Trophoblast cell (in vitro differentiated cells and primary cell): ENCODE results near the gene EDIL3.

Experiments used
- DNase-seq, 2 donors: peaks; one replicate each; pipeline ENCODE4 v3.0.0-alpha.2; 2016
- H2AFZ ChIP-seq: 2 replicates; pipeline ENCODE4 v1.6.1; 2013; ENCODE audit warnings: low read length, moderate library complexity, mild to moderate bottlenecking; ENCODE audit not compliant: insufficient read depth, poor library complexity
- H2AK5ac ChIP-seq: 2 replicates; pipeline ENCODE4 v1.6.1; 2013; ENCODE audit warnings: mild to moderate bottlenecking, low read length
- H2BK120ac ChIP-seq: 2 replicates; pipeline ENCODE4 v1.6.1; 2013; ENCODE audit warnings: low read length, mild to moderate bottlenecking, moderate library complexity; ENCODE audit not compliant: insufficient read depth, poor library complexity
- H2BK12ac ChIP-seq: 2 replicates; pipeline ENCODE4 v1.6.1; 2013; ENCODE audit warnings: mild to moderate bottlenecking, low read length, moderate library complexity
- H2BK5ac ChIP-seq: 2 replicates; pipeline ENCODE4 v1.6.1; 2013; ENCODE audit warnings: low read length, low read depth, moderate library complexity, mild to moderate bottlenecking; ENCODE audit not compliant: poor library complexity
- H3K14ac ChIP-seq: 2 replicates; pipeline ENCODE4 v1.6.1; 2013; ENCODE audit warnings: mild to moderate bottlenecking, low read length
- H3K18ac ChIP-seq: 2 replicates; pipeline ENCODE4 v1.6.1; 2013; ENCODE audit warnings: mild to moderate bottlenecking, low read length
- H3K23ac ChIP-seq: 2 replicates; pipeline ENCODE4 v1.6.1; 2013; ENCODE audit warnings: low read length
- H3K27ac ChIP-seq: 2 replicates; pipeline ENCODE4 v1.5.1; 2013; ENCODE audit warnings: low read depth, mild to moderate bottlenecking, inconsistent platforms, low read length, moderate library complexity
- H3K27me3 ChIP-seq: 2 replicates; pipeline ENCODE4 v1.6.1; 2013; ENCODE audit warnings: inconsistent platforms, mild to moderate bottlenecking, low read length, moderate library complexity; ENCODE audit not compliant: insufficient read depth
- H3K36me3 ChIP-seq, 2 experiments: 1 replicate in 1 of 2; 2 replicates in 1 of 2; pipeline ENCODE4 v1.6.1; 2013; ENCODE audit warnings: low read length in 2 of 2, mild to moderate bottlenecking in 2 of 2, moderate library complexity in 1 of 2; ENCODE audit not compliant: insufficient read depth in 2 of 2, control insufficient read depth in 1 of 2
- H3K4ac ChIP-seq: 2 replicates; pipeline ENCODE4 v1.6.1; 2013; ENCODE audit warnings: low read depth, mild to moderate bottlenecking, low read length, moderate library complexity
- H3K4me1 ChIP-seq, 2 experiments: 1 replicate in 1 of 2; 2 replicates in 1 of 2; pipeline ENCODE4 v1.6.1; 2013; ENCODE audit warnings: low read length in 2 of 2, mild to moderate bottlenecking in 2 of 2, moderate library complexity in 1 of 2; ENCODE audit not compliant: insufficient read depth in 2 of 2, control insufficient read depth in 1 of 2
- H3K4me2 ChIP-seq: 2 replicates; pipeline ENCODE4 v1.6.1; 2013; ENCODE audit warnings: inconsistent platforms, mild to moderate bottlenecking, low read length, moderate library complexity
- H3K4me3 ChIP-seq: 2 replicates; pipeline ENCODE4 v1.5.1; 2013; ENCODE audit warnings: mild to moderate bottlenecking, low read depth, low read length, inconsistent platforms
- H3K79me1 ChIP-seq: one replicate; pipeline ENCODE4 v1.6.1; 2013; ENCODE audit warnings: low read length
- H3K79me2 ChIP-seq: 2 replicates; pipeline ENCODE4 v1.6.1; 2013; ENCODE audit warnings: low read length, mild to moderate bottlenecking; ENCODE audit not compliant: control insufficient read depth, insufficient read depth, poor library complexity
- H3K9ac ChIP-seq: 2 replicates; pipeline ENCODE4 v1.6.1; 2013; ENCODE audit warnings: mild to moderate bottlenecking, low read length
- H3K9me3 ChIP-seq: 2 replicates; pipeline ENCODE4 v1.6.1; 2013; ENCODE audit warnings: low read depth, mild to moderate bottlenecking, control low read depth, inconsistent platforms, low read length; ENCODE audit not compliant: insufficient read depth
- H4K12ac ChIP-seq: 2 replicates; pipeline ENCODE4 v1.6.1; 2013; ENCODE audit warnings: low read depth, mild to moderate bottlenecking, low read length, moderate library complexity
- H4K8ac ChIP-seq: 2 replicates; pipeline ENCODE4 v1.6.1; 2013; ENCODE audit warnings: low read depth, mild to moderate bottlenecking, low read length, moderate library complexity
- H4K91ac ChIP-seq: one replicate; pipeline ENCODE4 v1.6.1; 2013; ENCODE audit warnings: low read depth, mild to moderate bottlenecking, low read length, moderate library complexity
- WGBS: extraction: QIAGEN DNeasy Blood & Tissue Kit; methylation state at CpG from one replicate; pipeline ENCODE4 v1.1.7; 2013; ENCODE audit warnings: missing lambda C conversion rate; ENCODE audit not compliant: insufficient read length, insufficient coverage; ENCODE audit errors: extremely low coverage; 5-methylcytosine and 5-hydroxymethylcytosine counted together

EDIL3 gene

GRCh38 chr5:84403773-84404172 is 19.1 kb upstream of the EDIL3 start:
- Histone ChIP-seq H3K4me3 (no peak overlapping the region), H3K79me2 (no peaks in the 10 kb centered on the region)

GRCh38 chr5:84397385-84397784 is 12.7 kb upstream of the EDIL3 start:
- no peak overlapping the region for H2BK120ac ChIP-seq
- no peak overlapping the region for H3K14ac ChIP-seq
- no peak overlapping the region for H3K18ac ChIP-seq
- no peak for DNase-seq
- no peaks in the 10 kb centered on the region for H3K36me3 ChIP-seq
- H4K8ac ChIP-seq, result no peak overlapping the region
- H2BK5ac ChIP-seq, result no peak overlapping the region
- H3K27me3 ChIP-seq, result no peaks in the 10 kb centered on the region
- no peaks in the 10 kb centered on the region for H3K4me1 ChIP-seq
- no peak overlapping the region for H2AK5ac ChIP-seq
- H3K9ac ChIP-seq, result no peak overlapping the region
- no peak overlapping the region for H2BK12ac ChIP-seq
- no peak overlapping the region for H4K12ac ChIP-seq
- H3K79me2 ChIP-seq, result no peaks in the 10 kb centered on the region
- H4K91ac ChIP-seq, result no peak overlapping the region
- H3K79me1 ChIP-seq, result no peaks in the 10 kb centered on the region
- WGBS, result no CpG with 5 or more reads among the region's 1 CpG
- H3K9me3 ChIP-seq, result no peaks in the 10 kb centered on the region
- no peak overlapping the region for H3K23ac ChIP-seq
- no peak overlapping the region for H3K27ac ChIP-seq
- H3K4me3 ChIP-seq, result no peak overlapping the region
- no peak overlapping the region for H2AFZ ChIP-seq
- H3K4ac ChIP-seq, result no peak overlapping the region
- H3K4me2 ChIP-seq, result no peak overlapping the region

More at GRCh38 chr5:84403773-84404172, 19.1 kb upstream of the EDIL3 start:
- Histone ChIP-seq H3K27me3 (no peaks in the 10 kb centered on the region), H3K18ac (no peak overlapping the region), H3K9me3 (no peaks in the 10 kb centered on the region), H4K12ac (no peak overlapping the region), H3K4ac (no peak overlapping the region), H2AK5ac (no peak overlapping the region), H3K9ac (no peak overlapping the region), H3K27ac (no peak overlapping the region), H4K91ac (no peak overlapping the region), H3K79me1 (no peaks in the 10 kb centered on the region), H3K4me2 (no peak overlapping the region), H2BK120ac (no peak overlapping the region), H3K14ac (no peak overlapping the region), H2AFZ (no peak overlapping the region), H2BK5ac (no peak overlapping the region), H2BK12ac (no peak overlapping the region), H3K4me1 (no peaks in the 10 kb centered on the region), H4K8ac (no peak overlapping the region), H3K36me3 (no peaks in the 10 kb centered on the region), H3K23ac (no peak overlapping the region)
- no peak for DNase-seq

- Histone ChIP-seq H2BK5ac (no peak overlapping the region), H3K18ac (no peak overlapping the region), H4K91ac (no peak overlapping the region), H4K8ac (no peak overlapping the region), H3K27me3 (no peaks in the 10 kb centered on the region), H3K23ac (no peak overlapping the region), H3K4me1 (no peaks in the 10 kb centered on the region), H3K9me3 (no peaks in the 10 kb centered on the region), H3K27ac (no peak overlapping the region), H3K36me3 (no peaks in the 10 kb centered on the region), H3K4ac (no peak overlapping the region), H3K4me2 (no peak overlapping the region), H2AK5ac (no peak overlapping the region), H2BK120ac (no peak overlapping the region), H4K12ac (no peak overlapping the region), H3K79me1 (no peaks in the 10 kb centered on the region), H2BK12ac (no peak overlapping the region), H3K79me2 (no peaks in the 10 kb centered on the region), H3K14ac (no peak overlapping the region), H3K4me3 (no peak overlapping the region), H3K9ac (no peak overlapping the region), H2AFZ (no peak overlapping the region)
- no CpG with 5 or more reads among the region's 6 CpGs for WGBS
- no peak for DNase-seq
Measured at GRCh38 chr5:84393969-84394368, 9.3 kb upstream of the EDIL3 start.

DNA sequence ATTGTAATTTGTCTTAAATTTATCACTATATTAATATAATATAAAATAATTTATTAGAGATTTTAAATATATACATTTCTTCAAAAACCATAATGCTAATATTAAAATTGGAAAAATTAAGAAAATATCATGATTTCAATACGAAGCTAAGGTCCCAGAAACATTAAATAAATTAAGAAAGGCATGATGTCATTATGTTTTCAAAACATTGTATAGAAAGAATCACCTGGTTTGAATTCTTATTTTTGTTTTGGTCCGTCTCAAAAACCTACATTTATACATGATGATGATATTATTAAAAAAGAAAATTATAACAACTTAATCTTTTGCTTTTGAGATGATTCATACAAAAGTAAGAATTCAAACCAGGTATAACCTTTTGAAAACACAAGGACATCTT is 8.2 kb upstream of the EDIL3 start:
- no peaks in the 10 kb centered on the region for H3K27me3 ChIP-seq
- H4K8ac ChIP-seq, result no peak overlapping the region
- H3K23ac ChIP-seq, result no peak overlapping the region
- no peak overlapping the region for H3K4ac ChIP-seq
- H2AFZ ChIP-seq, result no peak overlapping the region
- no peaks in the 10 kb centered on the region for H3K9me3 ChIP-seq
- no peak overlapping the region for H2BK12ac ChIP-seq
- H4K12ac ChIP-seq, result no peak overlapping the region
- H3K18ac ChIP-seq, result no peak overlapping the region
- H3K14ac ChIP-seq, result no peak overlapping the region
- no peaks in the 10 kb centered on the region for H3K79me2 ChIP-seq
- no peak for DNase-seq
- H3K27ac ChIP-seq, result no peak overlapping the region
- H2BK120ac ChIP-seq, result no peak overlapping the region
- H3K36me3 ChIP-seq, result no peaks in the 10 kb centered on the region
- no peak overlapping the region for H2AK5ac ChIP-seq
- no peak overlapping the region for H3K4me3 ChIP-seq
- H3K9ac ChIP-seq, result no peak overlapping the region
- no CpG with 5 or more reads among the region's 2 CpGs for WGBS
- no peaks in the 10 kb centered on the region for H3K4me1 ChIP-seq
- no peaks in the 10 kb centered on the region for H3K79me1 ChIP-seq
- no peak overlapping the region for H4K91ac ChIP-seq
- no peak overlapping the region for H2BK5ac ChIP-seq
- H3K4me2 ChIP-seq, result no peak overlapping the region
